Glutamatergic neuron (in vitro differentiated cells): Measurements from ENCODE around the gene SLC25A41. TPM values are rescaled to one million over a fixed set of nuclear protein-coding genes. Genes with fewer than 3 reads are reported as not detected.

Source experiments
- DNase-seq: peaks from one replicate; pipeline ENCODE4 v3.0.0; 2022
- H3K27ac Mint-ChIP-seq: one replicate; pipeline ENCODE4 v1.8.0; 2020; ENCODE audit warnings: mild to moderate bottlenecking, mixed read lengths, inconsistent platforms; ENCODE audit not compliant: unreplicated experiment
- H3K27me3 Mint-ChIP-seq: one replicate; pipeline ENCODE4 v1.8.0; 2020; ENCODE audit warnings: mild to moderate bottlenecking, moderate library complexity, mixed read lengths, inconsistent platforms; ENCODE audit not compliant: unreplicated experiment
- H3K36me3 Mint-ChIP-seq: one replicate; pipeline ENCODE4 v1.8.0; 2020; ENCODE audit warnings: mild to moderate bottlenecking, mixed read lengths, inconsistent platforms; ENCODE audit not compliant: unreplicated experiment
- H3K4me1 Mint-ChIP-seq: one replicate; pipeline ENCODE4 v1.8.0; 2020; ENCODE audit warnings: mild to moderate bottlenecking, low read depth, mixed read lengths, inconsistent platforms; ENCODE audit not compliant: unreplicated experiment
- H3K4me3 Mint-ChIP-seq: one replicate; pipeline ENCODE4 v1.8.0; 2020; ENCODE audit warnings: mild to moderate bottlenecking, mixed read lengths, inconsistent platforms; ENCODE audit not compliant: unreplicated experiment
- H3K9me3 Mint-ChIP-seq: one replicate; pipeline ENCODE4 v1.8.0; 2020; ENCODE audit warnings: mild to moderate bottlenecking, moderate library complexity, mixed read lengths, inconsistent platforms; ENCODE audit not compliant: unreplicated experiment
- total RNA-seq: library from RNA; stranded (reverse); fragmentation: NEBNext Ultra II Directional; extraction: Animal tissue kit (Norgen Biotek cat#: 25700); gene quantifications from one replicate; pipeline ENCODE4 v1.2.1, GENCODE V29; 2021; ENCODE audit not compliant: unreplicated experiment
- TF ChIP-seq, protein P1 (sequence below): fragments of 200-600 bp; sonication (generic); IDR thresholded peaks from one replicate; pipeline ENCODE4 v1.5.0; 2021; ENCODE audit not compliant: partially characterized antibody, unreplicated experiment

SLC25A41 gene
- total RNA-seq, 1 donor from 2014 or later: 0.29 TPM

DNA sequence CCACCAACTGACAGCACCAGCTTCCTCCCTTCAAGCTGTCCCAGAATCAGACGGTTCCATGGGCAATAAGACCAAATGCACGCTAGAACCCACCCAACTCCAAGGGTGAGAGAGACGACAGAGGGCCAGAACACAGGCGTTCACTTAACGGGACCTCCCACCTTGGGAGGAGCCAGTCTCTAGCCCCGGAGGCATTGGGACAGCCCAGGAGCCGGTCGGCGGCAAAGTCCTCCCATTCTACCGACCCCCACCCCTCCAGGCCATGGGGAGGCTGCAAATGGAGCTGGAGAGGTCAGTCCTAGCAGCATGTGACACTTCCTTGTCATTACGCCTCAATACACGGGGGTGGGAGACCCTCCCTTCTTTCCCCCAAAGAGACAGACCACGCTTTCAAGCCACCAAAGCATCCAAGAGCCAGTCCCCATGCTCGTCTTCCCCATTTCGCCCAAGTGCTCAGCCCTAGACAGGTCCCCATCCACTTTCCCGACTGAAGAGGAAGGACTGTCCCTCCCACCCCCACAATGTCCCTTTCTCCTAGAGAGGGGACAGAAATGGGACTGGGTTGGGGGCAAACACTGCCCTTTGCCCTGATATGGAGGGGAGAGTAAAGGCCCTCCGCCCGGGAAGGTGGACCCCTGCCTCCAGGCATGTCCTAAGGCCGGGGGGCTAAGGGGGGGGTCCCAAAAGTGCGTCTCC, 9.9 kb downstream of the SLC25A41 start:
- peaks cover 17% of the 10 kb centered on the region for H3K4me1 Mint-ChIP-seq
- TF ChIP-seq, protein P1, sequence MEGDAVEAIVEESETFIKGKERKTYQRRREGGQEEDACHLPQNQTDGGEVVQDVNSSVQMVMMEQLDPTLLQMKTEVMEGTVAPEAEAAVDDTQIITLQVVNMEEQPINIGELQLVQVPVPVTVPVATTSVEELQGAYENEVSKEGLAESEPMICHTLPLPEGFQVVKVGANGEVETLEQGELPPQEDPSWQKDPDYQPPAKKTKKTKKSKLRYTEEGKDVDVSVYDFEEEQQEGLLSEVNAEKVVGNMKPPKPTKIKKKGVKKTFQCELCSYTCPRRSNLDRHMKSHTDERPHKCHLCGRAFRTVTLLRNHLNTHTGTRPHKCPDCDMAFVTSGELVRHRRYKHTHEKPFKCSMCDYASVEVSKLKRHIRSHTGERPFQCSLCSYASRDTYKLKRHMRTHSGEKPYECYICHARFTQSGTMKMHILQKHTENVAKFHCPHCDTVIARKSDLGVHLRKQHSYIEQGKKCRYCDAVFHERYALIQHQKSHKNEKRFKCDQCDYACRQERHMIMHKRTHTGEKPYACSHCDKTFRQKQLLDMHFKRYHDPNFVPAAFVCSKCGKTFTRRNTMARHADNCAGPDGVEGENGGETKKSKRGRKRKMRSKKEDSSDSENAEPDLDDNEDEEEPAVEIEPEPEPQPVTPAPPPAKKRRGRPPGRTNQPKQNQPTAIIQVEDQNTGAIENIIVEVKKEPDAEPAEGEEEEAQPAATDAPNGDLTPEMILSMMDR: no peak
- H3K27ac Mint-ChIP-seq: peak overlapping the region; percentile 71
- peaks cover 11% of the 10 kb centered on the region for H3K27me3 Mint-ChIP-seq
- no peaks in the 10 kb centered on the region for H3K36me3 Mint-ChIP-seq
- H3K9me3 Mint-ChIP-seq: peaks cover 12% of the 10 kb centered on the region
- DNase-seq: peak; percentile 73
- H3K4me3 Mint-ChIP-seq: peak overlapping the region; percentile 91

DNA sequence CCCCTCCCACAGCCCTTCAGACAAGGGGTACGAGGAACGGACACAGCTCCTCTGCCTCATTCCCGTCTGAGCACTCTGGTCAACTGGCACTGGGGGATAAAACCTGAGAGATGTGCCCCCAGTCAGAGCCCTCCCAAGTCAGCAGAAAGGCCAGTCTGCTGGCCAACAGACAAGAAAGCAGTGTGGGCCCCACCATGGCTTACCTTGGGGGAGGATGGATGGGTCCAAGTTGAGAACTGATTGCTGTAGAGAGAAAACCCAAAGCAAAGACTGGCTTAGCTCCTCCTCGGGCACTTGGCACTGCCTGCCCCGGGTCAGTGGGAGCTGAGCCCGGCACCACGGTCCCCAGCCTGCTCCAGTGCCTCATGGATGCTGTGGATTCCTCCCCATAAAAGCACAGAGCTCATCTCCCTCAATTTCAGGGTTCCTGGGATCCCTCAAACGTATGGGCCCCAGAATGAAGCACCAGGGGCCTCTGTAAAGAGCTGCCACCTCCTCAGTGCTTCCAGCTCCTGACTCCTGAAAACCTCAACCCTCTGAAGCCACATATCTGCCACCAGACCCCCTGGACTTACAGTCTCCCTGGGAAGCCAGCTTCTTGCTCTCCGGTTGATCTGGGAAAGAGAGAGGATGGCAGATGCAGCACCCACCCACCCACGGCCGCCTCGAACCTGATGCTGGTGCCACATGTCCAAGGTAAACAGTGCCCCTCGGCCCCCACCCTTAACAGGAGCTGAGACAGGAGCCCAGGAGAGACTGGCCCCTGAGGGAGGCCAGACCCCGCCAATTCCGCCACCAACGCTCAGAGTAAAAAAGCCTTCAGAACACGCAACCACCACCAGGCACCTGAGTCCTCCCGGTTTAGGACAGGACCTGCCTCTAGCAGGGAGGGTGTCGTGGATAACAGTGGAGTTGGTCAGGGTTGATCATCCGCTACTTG, 12.2 kb downstream of the SLC25A41 start:
- Mint-ChIP-seq H3K27me3 (peaks cover 11% of the 10 kb centered on the region), H3K4me1 (peaks cover 17% of the 10 kb centered on the region), H3K4me3 (peak overlapping the region; percentile 91), H3K27ac (peak overlapping the region; percentile 52), H3K9me3 (peaks cover 9% of the 10 kb centered on the region), H3K36me3 (no peaks in the 10 kb centered on the region)
- no peak for DNase-seq
- TF ChIP-seq, protein P1: no peak

DNA sequence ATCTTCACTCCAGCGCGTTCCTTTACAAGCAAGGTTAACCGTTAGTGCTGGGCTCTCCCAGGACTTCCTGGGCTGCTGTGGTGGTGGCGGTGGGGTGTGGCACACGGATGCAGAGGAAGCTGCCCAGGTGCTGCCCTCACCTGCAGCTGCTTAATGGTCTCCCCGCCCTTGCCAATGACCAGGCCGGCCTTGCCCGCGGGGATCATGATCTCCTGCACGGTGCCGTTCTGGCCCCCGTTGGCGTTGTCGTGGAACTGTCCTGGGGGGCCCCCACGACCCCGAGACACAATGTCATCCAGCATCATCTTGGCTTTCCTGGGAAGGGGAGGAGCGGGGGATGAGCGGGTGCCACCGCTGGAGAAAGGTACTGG, 15.0 kb downstream of the SLC25A41 start:
- H3K4me1 Mint-ChIP-seq: peaks cover 14% of the 10 kb centered on the region
- DNase-seq: no peak
- H3K9me3 Mint-ChIP-seq: peaks cover 4% of the 10 kb centered on the region
- TF ChIP-seq, protein P1: no peak
- no peaks in the 10 kb centered on the region for H3K36me3 Mint-ChIP-seq
- H3K27me3 Mint-ChIP-seq: peaks cover 3% of the 10 kb centered on the region
- no peak overlapping the region for H3K27ac Mint-ChIP-seq
- H3K4me3 Mint-ChIP-seq: no peak overlapping the region

DNA sequence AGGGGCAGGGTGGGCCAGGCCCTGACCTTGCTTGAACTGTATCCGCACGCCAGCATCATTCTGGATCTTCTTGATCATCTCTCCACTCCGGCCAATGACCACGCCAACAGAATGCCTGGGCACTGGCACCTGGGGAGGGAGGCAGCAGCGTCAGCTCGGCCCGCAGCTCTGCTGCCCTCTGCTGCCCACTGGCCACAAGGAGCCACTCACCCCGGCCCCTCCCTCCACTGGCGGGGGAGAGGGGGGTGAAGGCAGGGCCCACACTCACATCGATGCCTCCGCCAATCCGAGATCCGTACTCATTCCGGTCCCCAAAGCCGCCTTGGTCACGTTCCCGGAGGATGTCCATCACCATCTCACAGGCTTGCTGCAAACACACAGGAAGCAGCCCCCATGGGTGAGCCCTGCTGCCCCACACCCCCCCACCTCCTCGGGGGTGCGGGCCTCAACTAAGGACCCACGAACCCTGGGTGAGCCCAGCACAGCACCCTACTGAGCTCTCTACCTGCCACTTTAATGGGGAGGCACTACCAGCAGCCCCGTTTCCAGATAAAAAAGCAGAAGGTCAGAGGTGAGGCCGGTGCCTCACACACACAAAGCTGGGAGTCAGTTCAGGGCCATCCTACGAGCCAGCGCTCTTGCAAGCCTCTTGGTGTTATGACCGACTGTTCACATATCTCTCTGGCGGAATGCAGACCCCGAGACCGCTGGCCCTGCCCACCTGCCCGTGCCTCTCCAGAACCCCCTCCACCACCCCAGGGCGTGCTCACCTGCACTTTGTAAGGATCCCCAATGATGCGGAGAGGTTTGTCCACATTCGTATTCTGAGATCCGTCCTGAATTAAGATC, 15.6 kb downstream of the SLC25A41 start:
- Mint-ChIP-seq H3K36me3 (no peaks in the 10 kb centered on the region), H3K27ac (no peak overlapping the region), H3K27me3 (peaks cover 3% of the 10 kb centered on the region), H3K9me3 (peaks cover 4% of the 10 kb centered on the region), H3K4me1 (peaks cover 10% of the 10 kb centered on the region), H3K4me3 (no peak overlapping the region)
- TF ChIP-seq, protein P1: no peak
- no peak for DNase-seq
